GM11168 (cell line): ENCODE measurements around the gene SIRPA.

ENCODE experiments used
- in situ Hi-C: fragments of 300-500 bp; cut with MboI; formaldehyde crosslinking; loops from one replicate; pipeline ENCODE4 v1.12.0; 2022; ENCODE audit warnings: low sequenced_read_pairs; ENCODE audit not compliant: unreplicated experiment

Gene SIRPA

GRCh38 chr20:1971893-1972586, 76.8 kb downstream of the SIRPA start:
- in situ Hi-C loops, result no loop called here

DNA sequence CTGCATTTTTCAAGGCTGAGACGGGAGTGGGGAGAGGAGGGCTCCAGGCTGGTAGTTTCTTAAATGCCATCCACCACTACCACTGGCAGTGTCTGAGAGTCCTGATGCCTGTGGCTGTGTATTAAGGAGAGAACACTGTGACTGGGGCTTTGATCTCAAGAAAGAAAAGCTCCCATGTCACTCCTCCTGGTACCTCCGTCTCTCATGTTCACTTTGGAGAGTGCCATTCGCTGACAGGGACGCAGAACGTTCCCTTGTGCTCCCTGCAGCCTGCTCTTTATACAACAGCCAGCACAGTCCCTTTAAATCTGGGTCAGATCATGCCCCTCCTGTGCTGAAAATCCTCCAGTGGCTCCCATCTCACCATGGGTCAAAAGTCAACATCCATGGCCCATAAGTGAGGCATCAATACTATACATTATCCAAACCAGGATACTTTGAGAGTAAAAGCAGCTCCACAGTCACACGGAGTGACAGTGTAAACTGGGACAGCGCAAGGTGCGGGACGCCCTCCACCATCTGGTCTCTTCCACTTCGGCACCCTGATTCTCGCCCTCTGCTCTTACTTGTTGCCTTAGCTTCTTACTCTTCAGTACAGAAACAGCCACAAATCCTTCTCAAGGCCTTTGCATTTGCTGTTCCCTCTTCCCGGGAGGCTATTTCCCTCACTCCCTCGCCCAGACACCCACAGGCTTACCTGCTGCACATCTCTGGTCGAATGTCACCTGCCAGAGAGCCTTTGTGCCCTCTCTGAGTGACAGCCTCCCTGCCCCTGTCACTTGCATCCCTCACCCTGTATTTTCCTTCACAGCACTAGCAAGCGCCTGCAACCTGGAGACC, 78.6 kb downstream of the SIRPA start:
- in situ Hi-C loops, result no loop called here

DNA sequence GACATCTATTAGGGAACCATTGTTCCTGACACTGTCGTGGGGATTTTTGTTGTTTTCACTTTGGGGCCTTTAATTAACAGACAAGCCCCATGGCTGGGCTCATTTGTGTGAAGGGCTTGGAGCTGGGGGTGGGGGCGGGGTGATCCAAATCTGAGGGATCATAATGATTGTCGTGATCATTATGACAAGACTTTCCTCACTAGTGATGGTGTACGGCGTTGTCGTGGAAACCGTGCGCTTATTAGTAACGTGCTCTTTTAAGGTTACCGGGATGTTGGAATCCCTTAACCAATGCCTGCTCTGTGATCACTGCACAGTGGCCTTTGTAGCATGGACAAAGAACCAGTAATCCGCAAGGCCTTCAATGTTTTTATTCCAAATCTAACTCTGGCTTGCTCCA, 80.1 kb downstream of the SIRPA start:
- in situ Hi-C loops, result no loop called here

- in situ Hi-C loops, result no loop called here
Measured at GRCh38 chr20:1979106-1979778, 84.0 kb downstream of the SIRPA start.

- in situ Hi-C loops, result no loop called here
Measured at GRCh38 chr20:1982686-1983085, 87.5 kb downstream of the SIRPA start.

GRCh38 chr20:1983301-1983700, 88.1 kb downstream of the SIRPA start:
- in situ Hi-C loops, result no loop called here

GRCh38 chr20:1987826-1988225, 92.6 kb downstream of the SIRPA start:
- in situ Hi-C loops, result no loop called here
